ENCODE results near the gene ST14.

DNA sequence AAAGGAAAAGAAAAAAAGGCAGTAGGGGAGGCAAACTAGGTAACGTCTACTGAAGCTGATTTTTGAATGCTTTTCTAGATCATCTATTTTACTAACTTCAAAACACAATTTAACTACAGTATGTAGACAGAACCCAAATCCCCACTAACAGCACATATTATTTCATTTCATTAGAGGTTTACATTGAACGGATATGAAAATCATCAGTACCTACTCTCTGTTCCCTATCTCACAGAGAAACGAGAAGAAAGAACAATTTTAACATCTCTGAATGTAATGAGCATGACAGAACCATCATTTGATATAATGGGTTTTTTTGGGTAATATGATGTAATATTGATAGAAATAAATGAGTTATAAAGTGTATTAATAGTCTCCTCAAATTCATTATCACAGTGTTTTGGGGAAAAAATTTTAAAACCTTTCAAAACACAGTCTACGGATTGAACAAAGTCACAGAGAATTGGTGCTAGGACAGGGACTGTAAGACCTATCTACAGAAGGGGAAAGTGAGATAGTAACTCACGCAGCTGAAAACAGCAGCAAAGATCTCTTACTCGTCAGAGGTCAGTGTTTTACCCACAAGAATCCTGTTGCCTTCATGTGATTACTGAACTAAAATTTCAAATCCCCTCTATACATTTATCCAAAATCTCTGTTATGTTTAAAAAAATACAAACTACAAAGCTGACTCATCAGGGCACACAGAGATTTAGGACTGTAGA is 77.9 kb downstream of the ST14 start:
- TF ChIP-seq, protein P1, sequence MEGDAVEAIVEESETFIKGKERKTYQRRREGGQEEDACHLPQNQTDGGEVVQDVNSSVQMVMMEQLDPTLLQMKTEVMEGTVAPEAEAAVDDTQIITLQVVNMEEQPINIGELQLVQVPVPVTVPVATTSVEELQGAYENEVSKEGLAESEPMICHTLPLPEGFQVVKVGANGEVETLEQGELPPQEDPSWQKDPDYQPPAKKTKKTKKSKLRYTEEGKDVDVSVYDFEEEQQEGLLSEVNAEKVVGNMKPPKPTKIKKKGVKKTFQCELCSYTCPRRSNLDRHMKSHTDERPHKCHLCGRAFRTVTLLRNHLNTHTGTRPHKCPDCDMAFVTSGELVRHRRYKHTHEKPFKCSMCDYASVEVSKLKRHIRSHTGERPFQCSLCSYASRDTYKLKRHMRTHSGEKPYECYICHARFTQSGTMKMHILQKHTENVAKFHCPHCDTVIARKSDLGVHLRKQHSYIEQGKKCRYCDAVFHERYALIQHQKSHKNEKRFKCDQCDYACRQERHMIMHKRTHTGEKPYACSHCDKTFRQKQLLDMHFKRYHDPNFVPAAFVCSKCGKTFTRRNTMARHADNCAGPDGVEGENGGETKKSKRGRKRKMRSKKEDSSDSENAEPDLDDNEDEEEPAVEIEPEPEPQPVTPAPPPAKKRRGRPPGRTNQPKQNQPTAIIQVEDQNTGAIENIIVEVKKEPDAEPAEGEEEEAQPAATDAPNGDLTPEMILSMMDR (conservative IDR thresholded peaks at IDR 0.05; ENCODE audit: low read depth, low read length) = no peak
- TF ChIP-seq EZH2 (IDR thresholded peaks at IDR 0.05; ENCODE audit: borderline replicate concordance, low read depth, low read length, poor library complexity, severe bottlenecking) = no peak
